ENCODE measurements around the gene ATXN1L.
"Not testable (repeated sequence)": the region's sequence is repeated elsewhere in the genome, so short reads cannot be mapped to it uniquely, and the experiment has no call there.

ATXN1L gene

GRCh38 chr16:71845639-71846430, at the start of gene ATXN1L:
Gene ATXN1L, plus strand, starts transcription at chr16:71845976. Its CDS starts 3,765 bp downstream, at chr16:71849741.
- peak; percentile 95 for DNase-seq

GRCh38 chr16:71796501-71797097, 49.2 kb upstream of the ATXN1L start:
- peak; percentile 3 for DNase-seq

DNA sequence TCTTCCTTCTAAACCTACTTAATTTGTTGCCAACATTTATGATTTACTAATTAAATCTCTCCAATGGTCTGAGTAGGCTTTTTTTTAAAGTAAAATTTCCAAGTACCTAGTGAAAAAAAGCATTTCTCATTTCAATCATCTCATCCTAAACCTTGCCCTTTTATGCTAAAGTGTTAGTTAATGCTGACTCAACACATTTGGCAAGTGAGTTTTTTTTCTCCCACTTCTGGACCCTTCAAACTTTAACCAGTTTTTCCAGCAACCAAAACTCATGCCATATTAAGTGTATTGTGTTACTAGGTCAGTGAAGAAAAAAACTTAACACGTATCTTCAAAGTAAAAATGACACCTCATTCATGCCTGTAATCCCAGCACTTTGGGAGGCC, 42.5 kb upstream of the ATXN1L start:
- DNase-seq, result no peak

- DNase-seq, result no peak
These were observed 37.7 kb upstream of the ATXN1L start for GRCh38 chr16:71807905-71808592.

GRCh38 chr16:71808593-71809459, 37.0 kb upstream of the ATXN1L start, which contains the start of gene AP1G1:
Gene AP1G1, minus strand, starts transcription at chr16:71808834. Its CDS starts 19,355 bp downstream, at chr16:71789479.
- peak; percentile 99 for DNase-seq

- not testable (repeated sequence) for DNase-seq
These were observed 35.6 kb upstream of the ATXN1L start for GRCh38 chr16:71810155-71810530.

- peak; percentile 5 for DNase-seq
These were observed 34.4 kb upstream of the ATXN1L start for GRCh38 chr16:71811261-71811803.

- DNase-seq, result not testable (repeated sequence)
These were observed 28.6 kb upstream of the ATXN1L start for GRCh38 chr16:71817155-71817500.

DNA sequence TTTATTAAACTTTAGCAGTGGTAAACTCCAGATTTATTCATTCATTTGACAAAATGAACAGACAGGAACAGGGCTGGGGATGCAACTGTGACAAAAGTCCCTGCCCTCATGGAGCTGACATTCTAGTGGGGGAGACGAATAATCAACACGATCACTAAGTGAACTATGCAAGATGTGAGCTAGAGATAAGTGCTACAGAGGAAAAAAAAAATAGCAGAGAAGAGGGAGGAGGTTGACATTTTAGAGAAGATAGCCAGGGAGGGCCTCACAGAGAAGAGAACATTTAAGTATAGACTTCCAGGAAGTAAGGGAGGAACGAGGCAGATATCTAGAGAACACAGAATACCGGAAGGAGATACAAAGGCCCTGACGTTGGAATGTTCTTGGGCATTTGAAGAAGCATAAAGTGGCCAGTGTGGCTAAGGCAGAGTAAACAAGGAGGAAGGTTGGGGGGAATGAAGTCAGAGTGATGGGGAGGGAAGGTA, 19.2 kb upstream of the ATXN1L start:
- no peak for DNase-seq

GRCh38 chr16:71830359-71830758, 15.4 kb upstream of the ATXN1L start:
- no peak for DNase-seq

GRCh38 chr16:71831698-71832097, 14.1 kb upstream of the ATXN1L start:
- DNase-seq, result not testable (repeated sequence)

DNA sequence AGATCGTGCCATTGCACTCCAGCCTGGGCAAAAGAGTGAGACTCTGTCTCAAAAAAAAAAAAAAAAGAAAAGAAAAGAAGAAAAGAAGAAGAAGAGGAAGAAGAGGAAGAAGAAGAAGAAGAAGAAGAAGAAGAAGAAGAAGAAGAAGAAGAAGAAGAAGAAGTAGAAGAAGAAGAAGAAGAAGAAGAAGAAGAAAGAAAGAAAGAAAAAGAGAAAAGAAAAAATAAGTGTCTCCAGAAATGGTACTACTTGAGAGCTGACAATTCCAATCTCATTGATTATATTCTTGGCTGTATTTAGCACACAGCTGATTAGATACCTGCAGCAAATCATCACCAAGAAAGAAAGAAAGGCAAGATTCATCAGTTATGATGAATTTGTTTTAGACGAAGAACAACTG, 13.7 kb upstream of the ATXN1L start:
- DNase-seq, result not testable (repeated sequence)

DNA sequence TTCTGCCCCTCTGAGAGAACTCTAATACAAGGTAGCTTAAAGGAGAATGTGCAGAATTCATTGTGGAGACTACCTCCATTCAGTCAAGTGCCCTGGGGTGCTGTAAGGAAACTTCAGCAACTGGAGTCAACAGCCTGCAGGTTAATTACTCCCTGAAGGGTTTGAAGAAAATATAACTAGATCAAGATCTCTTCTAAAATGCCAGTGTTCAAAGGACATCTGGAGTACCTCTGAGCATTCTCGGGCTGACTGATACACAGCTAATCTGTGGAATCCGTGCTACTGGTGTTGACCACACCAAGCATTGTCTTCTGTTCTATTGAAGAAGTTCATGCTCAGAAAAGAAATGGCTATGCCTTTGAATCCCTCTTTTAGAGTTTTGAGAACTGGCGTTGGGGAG, 11.5 kb upstream of the ATXN1L start:
- no peak for DNase-seq

DNA sequence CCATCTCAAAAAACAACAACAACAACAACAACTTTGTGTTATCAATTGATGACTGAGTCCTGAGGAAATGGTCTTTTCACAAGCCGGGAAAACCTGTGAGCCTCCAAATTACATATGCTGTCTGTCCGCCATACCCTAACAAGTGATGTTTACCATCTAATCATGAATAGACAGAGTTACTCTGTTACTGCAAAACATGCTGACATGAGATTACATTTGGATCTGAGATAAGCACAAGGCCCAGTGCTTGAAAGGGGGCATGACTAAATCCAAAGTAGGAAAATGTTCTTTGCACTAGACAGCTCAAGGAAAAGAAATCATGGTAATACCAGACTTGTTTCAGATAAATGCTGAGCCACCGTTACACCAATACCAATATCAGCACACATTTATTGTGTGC, 8.6 kb upstream of the ATXN1L start:
- DNase-seq, result no peak

DNA sequence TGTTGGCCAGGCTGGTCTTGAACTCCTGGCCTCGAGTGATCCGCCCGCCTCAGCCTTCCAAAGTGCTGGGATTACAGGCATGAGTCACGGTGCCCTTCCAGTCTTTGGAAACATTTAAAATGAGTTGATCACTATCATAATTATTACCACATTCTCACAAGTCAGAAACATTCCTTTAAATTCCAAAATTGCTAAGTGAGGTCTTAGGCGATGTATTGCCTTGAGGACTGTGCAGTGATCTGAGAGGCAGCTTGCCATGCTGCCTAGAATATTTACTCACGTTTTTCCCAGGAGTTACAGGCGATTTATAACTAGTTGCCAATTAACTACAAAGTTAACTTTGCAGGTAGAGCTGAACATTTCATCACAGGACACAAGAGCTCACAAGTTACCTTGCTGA, 5.7 kb upstream of the ATXN1L start:
- DNase-seq, result peak; percentile 66

DNA sequence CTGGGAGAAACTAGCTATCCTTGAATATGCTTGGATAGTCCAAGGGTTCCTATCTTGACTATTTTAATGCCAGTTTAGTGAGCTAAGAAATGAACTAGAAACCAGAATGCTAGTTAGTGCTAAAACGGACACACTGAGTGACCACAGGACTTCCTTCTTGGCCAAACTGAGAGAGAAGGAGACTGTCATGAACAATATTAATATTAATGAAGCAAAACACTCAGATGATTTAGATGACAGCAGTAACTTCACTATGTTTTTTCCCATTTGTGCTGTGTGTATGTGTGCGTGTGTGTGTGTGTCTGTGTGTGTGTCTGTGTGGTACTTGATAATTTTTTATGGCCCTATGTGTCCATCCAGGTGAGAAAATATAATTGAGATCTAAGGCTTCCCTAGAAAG, 2.2 kb upstream of the ATXN1L start:
- DNase-seq, result no peak

DNA sequence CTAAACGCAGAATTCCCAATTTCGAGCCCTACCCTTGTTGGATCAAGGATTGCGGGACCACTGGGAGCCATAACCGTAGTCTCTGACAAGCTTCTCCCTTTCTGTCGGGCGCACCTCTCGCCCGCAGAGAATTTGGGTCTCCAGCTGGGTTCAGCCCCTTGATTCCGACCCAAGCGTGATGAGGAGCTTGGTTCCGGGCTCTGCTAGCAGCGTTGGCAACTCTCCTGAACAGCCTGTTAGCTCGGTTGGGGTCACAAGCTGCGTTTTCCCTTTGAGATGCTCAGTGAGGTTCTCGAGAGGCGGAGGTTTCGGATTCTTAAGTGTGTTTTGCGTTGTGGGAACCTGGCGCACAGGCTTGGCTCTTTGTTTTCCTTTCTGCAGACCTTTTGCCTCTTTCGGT, 655 bp downstream of the ATXN1L start:
- no peak for DNase-seq

GRCh38 chr16:71847096-71847495, 1.3 kb downstream of the ATXN1L start:
- no peak for DNase-seq

- no peak for DNase-seq
These were observed 2.8 kb downstream of the ATXN1L start for GRCh38 chr16:71848622-71849021.

DNA sequence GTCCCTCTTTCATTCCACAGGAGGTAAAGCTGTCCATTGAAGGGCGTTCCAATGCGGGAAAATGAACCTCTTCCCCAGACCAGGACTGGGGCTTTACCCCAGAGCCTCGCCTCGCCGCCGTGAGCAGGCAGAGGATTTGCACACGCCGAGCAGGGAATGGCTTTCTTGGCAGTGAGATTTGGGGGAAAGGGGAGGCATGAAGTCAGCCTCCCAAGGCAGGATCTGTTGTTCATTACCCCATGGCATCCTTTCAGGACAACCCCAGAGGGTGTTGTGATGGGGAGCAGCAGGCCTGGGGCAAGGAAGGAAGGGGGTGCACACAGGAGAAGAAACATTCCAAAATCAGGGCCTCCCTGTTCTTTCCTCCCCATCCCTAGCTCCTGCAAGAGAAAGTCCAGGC, 6.0 kb downstream of the ATXN1L start:
- no peak for DNase-seq

GRCh38 chr16:71852158-71852557, 6.4 kb downstream of the ATXN1L start:
- no peak for DNase-seq

DNA sequence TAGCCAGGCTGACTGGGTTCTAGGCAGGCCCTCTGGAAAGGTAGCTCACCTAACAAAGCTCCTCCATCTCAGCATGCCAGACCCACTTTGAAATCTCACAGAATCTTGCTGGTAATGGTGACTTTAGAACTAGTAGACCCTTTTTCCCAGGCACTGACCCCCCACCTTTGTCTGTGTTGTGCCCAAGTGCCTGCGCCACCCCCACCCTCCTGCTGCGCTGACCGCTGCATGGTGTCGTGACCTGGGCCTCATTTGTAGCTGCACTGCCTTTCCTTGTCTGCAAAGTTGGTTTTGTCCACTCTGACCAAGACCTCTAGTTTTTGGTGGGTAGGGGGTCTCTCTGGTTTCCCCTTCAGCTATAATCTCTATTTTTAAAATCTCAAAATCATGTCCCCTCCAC, 6.8 kb downstream of the ATXN1L start:
- DNase-seq, result no peak

- no peak for DNase-seq
These were observed 7.6 kb downstream of the ATXN1L start for GRCh38 chr16:71853413-71853812.

Data from fibroblast of skin of right quadriceps (primary cell).